Putamen (tissue), 1 donor: ENCODE measurements around the gene MED12L.
A peak's percentile ranks its signal among the peaks of the same experiment; 100 is the strongest.
"Not testable (repeated sequence)": the region's sequence is repeated elsewhere in the genome, so short reads cannot be mapped to it uniquely, and the experiment has no call there.

Source experiments
- DNase-seq: peaks from one replicate; pipeline ENCODE4 v3.0.0-alpha.2; 2016; ENCODE audit warnings: low spot score

The MED12L gene

DNA sequence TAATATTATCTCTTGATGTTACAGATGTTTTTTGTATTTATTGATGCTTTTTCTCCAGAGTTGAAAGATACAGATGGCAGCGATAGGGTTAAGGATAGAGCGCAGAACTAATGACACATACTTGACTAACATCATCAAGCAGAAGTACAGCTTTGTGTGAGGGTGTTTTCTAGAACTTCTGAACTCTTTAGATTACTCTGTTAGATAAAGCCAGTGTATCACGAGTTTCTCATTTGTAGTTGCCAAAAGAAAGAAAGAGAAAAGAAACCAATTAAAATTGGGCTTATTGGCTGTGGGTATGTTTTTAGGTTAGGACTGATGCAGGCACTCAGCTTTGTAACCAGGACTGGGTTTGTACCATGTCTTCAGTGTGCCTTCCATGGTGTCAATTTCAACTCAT, 124.2 kb downstream of the MED12L start:
- DNase-seq: no peak

DNA sequence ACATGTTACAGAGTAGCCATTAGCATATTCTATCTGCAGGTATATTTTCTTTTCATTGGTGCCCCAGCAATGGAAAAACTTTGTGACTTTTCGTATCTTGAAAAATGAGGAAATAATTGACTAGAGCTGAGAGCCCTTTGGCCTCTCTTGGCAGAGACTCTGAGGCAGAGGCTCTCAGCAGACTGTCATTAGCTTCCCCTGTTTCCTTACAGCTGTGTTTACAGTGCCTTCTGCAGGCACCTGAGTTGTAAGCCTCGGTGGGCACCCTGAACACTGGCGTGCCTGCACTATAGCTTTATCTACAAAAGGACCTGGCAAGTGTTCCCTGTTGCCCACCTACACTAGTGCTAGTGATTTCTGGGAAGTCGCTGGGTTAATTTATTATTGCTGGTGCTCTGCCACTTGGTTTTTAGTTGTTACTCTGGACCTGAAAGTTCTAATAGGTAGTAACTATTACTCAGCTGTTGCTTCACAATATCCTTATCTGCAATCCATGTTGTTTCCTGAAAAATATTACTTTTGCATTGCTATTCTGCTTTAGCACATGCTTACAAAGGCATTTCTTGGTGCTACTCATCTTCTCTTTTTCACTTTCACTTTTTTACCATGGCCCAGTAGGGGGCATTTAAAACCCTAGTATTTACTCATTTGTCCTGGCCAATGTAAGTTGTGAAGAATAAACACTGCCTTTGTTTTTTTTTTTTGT, 125.4 kb downstream of the MED12L start:
- no peak for DNase-seq

- DNase-seq: no peak
Measured at GRCh38 chr3:151213151-151213550, 127.7 kb downstream of the MED12L start.

DNA sequence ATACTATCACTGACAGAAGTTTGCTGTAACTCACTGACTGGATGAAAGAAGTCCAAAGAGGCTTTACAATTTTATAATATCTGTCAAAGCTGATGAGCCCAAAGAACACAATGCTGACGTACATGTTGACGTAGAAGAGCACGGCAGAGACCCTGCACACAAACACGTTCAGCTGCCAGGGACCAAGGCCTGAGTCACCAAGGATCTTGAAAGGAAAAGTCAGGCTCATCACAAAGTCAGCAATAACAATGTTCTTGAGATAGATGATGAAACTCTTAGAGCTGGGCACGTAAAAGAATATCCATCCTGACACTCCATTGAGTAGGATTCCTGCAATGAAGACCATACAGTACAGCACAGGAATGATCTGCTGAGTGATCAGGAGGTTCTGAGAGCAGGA, 128.4 kb downstream of the MED12L start:
- DNase-seq: no peak

DNA sequence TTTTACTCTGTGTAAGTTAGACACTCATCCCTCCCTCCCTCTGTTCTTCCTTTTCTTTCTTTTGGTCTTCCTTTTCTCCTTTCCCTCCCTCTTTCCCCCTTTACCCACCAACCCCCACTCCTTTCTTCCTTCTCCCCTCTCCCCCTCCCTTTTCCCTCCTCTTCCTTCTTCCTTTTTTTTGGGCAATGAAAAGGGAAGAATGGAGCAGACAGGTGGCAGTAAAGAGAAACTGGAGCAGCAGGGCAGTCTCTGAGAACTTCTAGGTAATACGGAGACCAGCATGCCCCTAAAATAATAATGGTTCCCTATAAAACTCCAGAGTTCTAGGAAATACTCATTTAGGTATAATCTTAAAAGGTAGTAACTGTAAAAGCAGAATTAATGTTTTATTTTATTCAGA, 129.0 kb downstream of the MED12L start:
- no peak for DNase-seq

GRCh38 chr3:151216641-151217607, 131.5 kb downstream of the MED12L start:
- DNase-seq: no peak

DNA sequence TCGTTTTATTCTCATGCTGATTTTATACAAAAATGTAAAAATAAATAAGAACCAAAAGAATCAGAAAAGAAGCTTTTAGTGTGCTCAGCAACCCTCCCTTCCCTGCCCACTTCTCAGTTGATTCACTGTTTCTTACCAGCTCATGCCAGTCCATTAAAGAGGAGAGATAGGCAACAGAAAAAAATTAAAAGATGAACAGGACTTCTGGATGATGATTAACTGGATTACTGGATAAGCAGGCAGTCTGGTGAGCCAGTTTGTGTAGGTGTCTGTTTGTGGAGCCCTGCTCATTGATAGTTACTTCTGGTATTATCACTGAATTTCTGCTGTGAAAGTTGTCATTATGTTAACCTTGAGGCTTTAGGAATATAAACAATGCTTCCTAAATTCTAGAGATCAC, 132.7 kb downstream of the MED12L start:
- no peak for DNase-seq

- peak; percentile 60 for DNase-seq
Measured at GRCh38 chr3:151219056-151219455, 133.6 kb downstream of the MED12L start.

GRCh38 chr3:151224268-151224866, 138.9 kb downstream of the MED12L start:
- DNase-seq: no peak

GRCh38 chr3:151225040-151225975, 139.8 kb downstream of the MED12L start:
- no peak for DNase-seq

DNA sequence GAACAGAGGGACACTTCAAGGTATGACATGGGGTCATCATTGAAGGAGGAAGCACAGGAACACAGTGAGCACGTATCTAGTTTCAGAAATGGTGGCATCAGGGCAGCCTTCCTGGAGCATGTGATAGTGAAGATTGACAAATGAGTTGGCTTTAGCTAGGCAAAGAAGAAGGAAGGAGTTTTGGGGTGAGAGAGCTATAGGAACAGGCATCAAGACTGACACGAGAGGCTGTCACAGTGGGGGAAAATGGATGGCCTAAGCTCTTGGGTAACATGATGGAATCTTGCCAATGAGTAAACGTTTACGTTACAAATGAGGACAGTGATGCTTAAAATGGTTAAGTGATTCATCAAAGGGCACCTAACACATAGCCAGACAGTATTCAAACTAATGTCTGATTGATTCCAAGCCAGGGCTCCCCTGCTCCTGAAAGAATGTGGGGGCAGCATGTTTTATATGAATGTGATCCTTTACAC, 140.7 kb downstream of the MED12L start:
- no peak for DNase-seq

- DNase-seq: no peak
Measured at GRCh38 chr3:151226825-151227224, 141.4 kb downstream of the MED12L start.

GRCh38 chr3:151227266-151227806, 141.9 kb downstream of the MED12L start:
- DNase-seq: no peak

DNA sequence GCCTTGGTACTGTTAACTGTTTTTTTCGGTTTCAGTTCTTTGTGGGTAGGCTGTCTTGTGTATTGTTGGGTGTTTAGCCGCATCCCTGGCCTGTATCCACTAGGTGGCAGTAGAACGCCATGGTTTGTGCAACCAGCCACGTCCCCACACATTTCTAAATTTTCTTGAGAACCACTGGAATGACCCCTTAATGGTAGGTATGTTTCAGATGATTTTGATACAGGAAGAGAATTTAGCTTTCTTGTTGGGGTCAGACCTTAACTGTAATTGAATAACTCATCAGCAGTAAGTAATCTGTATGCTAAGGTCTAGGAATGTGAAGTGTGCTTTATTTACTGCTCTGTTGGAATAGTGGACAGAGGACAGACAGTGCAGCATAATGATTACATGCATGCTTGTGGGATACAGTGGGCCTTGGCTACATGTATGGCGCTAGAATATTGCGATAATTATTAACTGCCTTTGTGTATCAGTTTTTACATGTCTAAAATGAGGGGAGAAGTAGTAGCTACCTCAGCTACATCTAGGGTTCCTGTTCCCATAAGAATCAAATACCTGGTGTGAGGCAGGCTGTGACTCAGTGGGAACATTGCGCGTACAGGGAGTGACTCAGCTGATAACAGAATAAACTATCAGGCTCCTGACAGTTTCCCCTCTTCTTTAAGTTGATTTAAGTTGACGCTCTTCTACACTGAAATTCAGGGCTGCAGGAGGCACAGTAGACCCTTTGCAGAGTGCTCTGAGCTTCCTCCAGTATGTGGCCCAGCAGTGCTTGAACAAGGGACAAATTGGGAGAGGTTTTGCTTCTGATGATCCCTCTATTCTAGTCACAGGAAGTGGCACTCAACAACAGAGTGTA, 142.6 kb downstream of the MED12L start:
- DNase-seq: peak; percentile 72

GRCh38 chr3:151228666-151229040, 143.2 kb downstream of the MED12L start:
- no peak for DNase-seq

GRCh38 chr3:151230646-151231045, 145.2 kb downstream of the MED12L start:
- DNase-seq: no peak

- not testable (repeated sequence) for DNase-seq
Measured at GRCh38 chr3:151232403-151232802, 146.9 kb downstream of the MED12L start.

- DNase-seq: no peak
Measured at GRCh38 chr3:151232991-151233390, 147.5 kb downstream of the MED12L start.

- DNase-seq: no peak
Measured at GRCh38 chr3:151234825-151235224, 149.4 kb downstream of the MED12L start.

- no peak for DNase-seq
Measured at GRCh38 chr3:151236316-151236715, 150.9 kb downstream of the MED12L start.
